Fibroblast of lung (primary cell): Measurements from ENCODE around the gene TMEM235. TPM values are rescaled to one million over a fixed set of nuclear protein-coding genes. Genes with fewer than 3 reads are reported as not detected.
A peak's percentile ranks its signal among the peaks of the same experiment; 100 is the strongest.

ENCODE experiments used
- DNase-seq, 2 donors: peaks; one replicate each; pipeline versions ENCODE4 v3.0.0 to v3.0.0-alpha.2; 2010; ENCODE audit warnings: low read depth in 2 of 2
- H2AFZ ChIP-seq: 2 replicates; pipeline ENCODE4 v1.5.1; 2012; ENCODE audit warnings: low read length, control low read depth, inconsistent platforms
- H3K27ac ChIP-seq: 2 replicates; pipeline ENCODE4 v1.5.1; 2011; ENCODE audit warnings: low read length, control low read depth; ENCODE audit not compliant: insufficient read depth
- H3K27me3 ChIP-seq: 2 replicates; pipeline ENCODE4 v1.5.1; 2011; ENCODE audit warnings: mild to moderate bottlenecking, low read length; ENCODE audit not compliant: control insufficient read depth, insufficient read depth
- H3K36me3 ChIP-seq: 2 replicates; pipeline ENCODE4 v1.5.1; 2011; ENCODE audit warnings: low read length; ENCODE audit not compliant: control insufficient read depth, insufficient read depth
- H3K4me1 ChIP-seq: 2 replicates; pipeline ENCODE4 v1.5.1; 2011; ENCODE audit warnings: low read length; ENCODE audit not compliant: control insufficient read depth, insufficient read depth; ENCODE audit errors: extremely low read depth
- H3K4me2 ChIP-seq: 2 replicates; pipeline ENCODE4 v1.5.1; 2011; ENCODE audit warnings: low read length, control low read depth; ENCODE audit not compliant: insufficient read depth; ENCODE audit errors: extremely low read depth
- H3K4me3 ChIP-seq, 4 experiments: fragments of 200-600 bp in 1 of 4; sonication (generic) in 1 of 4; replicated peaks in 1 of 4; 2 replicates each; pipeline ENCODE4 v1.5.1; 2011 to 2016; ENCODE audit warnings: low read length in 4 of 4, low read depth in 3 of 4, mild to moderate bottlenecking in 3 of 4, control low read depth in 2 of 4, inconsistent platforms in 1 of 4, mixed read lengths in 1 of 4; ENCODE audit not compliant: insufficient read depth in 1 of 4; ENCODE audit errors: control extremely low read depth in 1 of 4
- H3K79me2 ChIP-seq: 2 replicates; pipeline ENCODE4 v1.5.1; 2012; ENCODE audit warnings: mild to moderate bottlenecking, low read length, inconsistent platforms; ENCODE audit not compliant: control insufficient read depth, insufficient read depth
- H3K9ac ChIP-seq: 2 replicates; pipeline ENCODE4 v1.5.1; 2011; ENCODE audit warnings: mild to moderate bottlenecking, low read length, control low read depth; ENCODE audit not compliant: insufficient read depth
- H3K9me3 ChIP-seq: 2 replicates; pipeline ENCODE4 v1.5.1; 2012; ENCODE audit warnings: low read depth, low read length; ENCODE audit not compliant: control insufficient read depth, insufficient read depth
- H4K20me1 ChIP-seq: 2 replicates; pipeline ENCODE4 v1.5.1; 2011; ENCODE audit warnings: low read length; ENCODE audit not compliant: control insufficient read depth, insufficient read depth; ENCODE audit errors: extremely low read depth
- CTCF ChIP-seq, 2 donors: IDR thresholded peaks in 1 of 2; conservative IDR thresholded peaks in 1 of 2; 1 replicate in 1 of 2; 2 replicates in 1 of 2; pipeline ENCODE4 v1.5.1; 2011 to 2012; ENCODE audit warnings: low read length in 2 of 2, control low read depth in 1 of 2, inconsistent platforms in 1 of 2, low read depth in 1 of 2, mild to moderate bottlenecking in 1 of 2
- EZH2 ChIP-seq: IDR thresholded peaks from 2 replicates; pipeline ENCODE4 v1.5.1; 2012; ENCODE audit warnings: low read length, control low read depth, mild to moderate bottlenecking; ENCODE audit errors: missing control alignments
- polyA plus RNA-seq, 2 donors: library from polyadenylated mRNA; depleted of rRNA in 1 of 2; stranded (reverse) in 1 of 2; unstranded in 1 of 2; fragments of >200 nt; gene quantifications; 2 replicates each; pipeline ENCODE4 v1.2.1, GENCODE V29; 2011 to 2012; ENCODE audit warnings: missing spikeins in 1 of 2
- total RNA-seq: library from RNA; depleted of rRNA; stranded (reverse); fragments of >200 nt; gene quantifications from 2 replicates; pipeline ENCODE4 v1.2.1, GENCODE V29; 2014

Gene TMEM235
- total and polyA plus RNA-seq, 2 donors (not counting 1 experiment from before 2014, with no cell fraction given) = not detected

- Histone ChIP-seq H3K27ac (no peak overlapping the region), H3K27me3 (peaks cover 2% of the 10 kb centered on the region), H3K4me3 (no peak overlapping the region), H3K79me2 (no peaks in the 10 kb centered on the region), H2AFZ (no peak overlapping the region), H3K9ac (no peak overlapping the region), H3K4me1 (peaks cover 4% of the 10 kb centered on the region), H4K20me1 (no peaks in the 10 kb centered on the region), H3K36me3 (no peaks in the 10 kb centered on the region), H3K4me2 (no peak overlapping the region), H3K9me3 (no peaks in the 10 kb centered on the region)
- no peak for TF ChIP-seq CTCF (conservative IDR thresholded peaks at IDR 0.05 in 1 of 2, IDR thresholded peaks at IDR 0.05 in 1 of 2; ENCODE audit: low read depth in 1 of 2, low read length in 2 of 2)
- TF ChIP-seq EZH2 = no peak
- DNase-seq = no peak
These were observed 18.7 kb downstream of the TMEM235 start for GRCh38 chr17:78249818-78250806.

GRCh38 chr17:78250891-78251772 lies 19.7 kb downstream of the TMEM235 start:
- Histone ChIP-seq H3K27ac (no peak overlapping the region), H3K9me3 (no peaks in the 10 kb centered on the region), H3K9ac (peak overlapping the region; percentile 2), H3K4me3 (no peak overlapping the region), H2AFZ (no peak overlapping the region), H3K79me2 (no peaks in the 10 kb centered on the region), H3K27me3 (peaks cover 2% of the 10 kb centered on the region), H3K4me1 (peaks cover 4% of the 10 kb centered on the region), H3K36me3 (no peaks in the 10 kb centered on the region), H4K20me1 (no peaks in the 10 kb centered on the region), H3K4me2 (no peak overlapping the region)
- DNase-seq = peak; percentile 71 to 79
- TF ChIP-seq EZH2 = no peak
- peak; percentile 82 to 92 for TF ChIP-seq CTCF (conservative IDR thresholded peaks at IDR 0.05 in 1 of 2, IDR thresholded peaks at IDR 0.05 in 1 of 2; ENCODE audit: low read depth in 1 of 2, low read length in 2 of 2)

GRCh38 chr17:78251773-78252103 lies 20.3 kb downstream of the TMEM235 start:
- no peak overlapping the region for H3K9ac ChIP-seq
- H2AFZ ChIP-seq = no peak overlapping the region
- no peak overlapping the region for H3K27ac ChIP-seq
- H3K36me3 ChIP-seq = no peaks in the 10 kb centered on the region
- no peak for TF ChIP-seq CTCF (conservative IDR thresholded peaks at IDR 0.05 in 1 of 2, IDR thresholded peaks at IDR 0.05 in 1 of 2; ENCODE audit: low read depth in 1 of 2, low read length in 2 of 2)
- no peak for TF ChIP-seq EZH2
- no peaks in the 10 kb centered on the region for H4K20me1 ChIP-seq
- H3K4me1 ChIP-seq = peaks cover 4% of the 10 kb centered on the region
- DNase-seq = no peak
- H3K4me3 ChIP-seq = no peak overlapping the region
- no peaks in the 10 kb centered on the region for H3K79me2 ChIP-seq
- no peak overlapping the region for H3K4me2 ChIP-seq
- no peaks in the 10 kb centered on the region for H3K9me3 ChIP-seq
- peaks cover 2% of the 10 kb centered on the region for H3K27me3 ChIP-seq
